A673 (cell line): ENCODE results near the gene IGF2.

Experiments used
- EZH2 ChIP-seq: fragments of 200-600 bp; sonication (generic); IDR thresholded peaks from 2 replicates; pipeline ENCODE4 v1.6.1; 2017; ENCODE audit warnings: borderline replicate concordance, low read depth, mild to moderate bottlenecking, mixed read lengths, antibody characterized with exemption, low read length; ENCODE audit not compliant: poor library complexity, severe bottlenecking
- TF ChIP-seq, protein P1 (sequence below): fragments of 300-800, 200-600 bp; sonication (generic); conservative IDR thresholded peaks from 2 replicates; pipeline ENCODE4 v1.5.1; 2017; ENCODE audit warnings: low read depth, mild to moderate bottlenecking, antibody characterized with exemption, low read length, moderate library complexity, mixed read lengths

GRCh38 chr11:2095198-2095520, 44.0 kb downstream of the IGF2 start:
- TF ChIP-seq, protein P1, sequence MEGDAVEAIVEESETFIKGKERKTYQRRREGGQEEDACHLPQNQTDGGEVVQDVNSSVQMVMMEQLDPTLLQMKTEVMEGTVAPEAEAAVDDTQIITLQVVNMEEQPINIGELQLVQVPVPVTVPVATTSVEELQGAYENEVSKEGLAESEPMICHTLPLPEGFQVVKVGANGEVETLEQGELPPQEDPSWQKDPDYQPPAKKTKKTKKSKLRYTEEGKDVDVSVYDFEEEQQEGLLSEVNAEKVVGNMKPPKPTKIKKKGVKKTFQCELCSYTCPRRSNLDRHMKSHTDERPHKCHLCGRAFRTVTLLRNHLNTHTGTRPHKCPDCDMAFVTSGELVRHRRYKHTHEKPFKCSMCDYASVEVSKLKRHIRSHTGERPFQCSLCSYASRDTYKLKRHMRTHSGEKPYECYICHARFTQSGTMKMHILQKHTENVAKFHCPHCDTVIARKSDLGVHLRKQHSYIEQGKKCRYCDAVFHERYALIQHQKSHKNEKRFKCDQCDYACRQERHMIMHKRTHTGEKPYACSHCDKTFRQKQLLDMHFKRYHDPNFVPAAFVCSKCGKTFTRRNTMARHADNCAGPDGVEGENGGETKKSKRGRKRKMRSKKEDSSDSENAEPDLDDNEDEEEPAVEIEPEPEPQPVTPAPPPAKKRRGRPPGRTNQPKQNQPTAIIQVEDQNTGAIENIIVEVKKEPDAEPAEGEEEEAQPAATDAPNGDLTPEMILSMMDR = no peak
- no peak for TF ChIP-seq EZH2
